MM.1S (cell line): Measurements from ENCODE around the gene EHBP1.

Experiments used
- DNase-seq: peaks from one replicate; pipeline ENCODE4 v3.0.0-alpha.2; 2015
- H2AFZ ChIP-seq: fragments of 300-600 bp; sonication (generic); 2 replicates; pipeline ENCODE4 v1.6.0; 2016; ENCODE audit warnings: antibody characterized with exemption, low read length
- H3F3A ChIP-seq: fragments of 300-600 bp; sonication (generic); 2 replicates; pipeline ENCODE4 v1.6.1; 2016; ENCODE audit warnings: mild to moderate bottlenecking, antibody characterized with exemption, low read length, moderate library complexity, mixed read lengths; ENCODE audit not compliant: insufficient read depth
- H3K27ac ChIP-seq: fragments of 300-600 bp; sonication (generic); 2 replicates; pipeline ENCODE4 v1.5.1; 2016; ENCODE audit warnings: mild to moderate bottlenecking, low read length
- H3K27me3 ChIP-seq: fragments of 300-600 bp; sonication (generic); replicated peaks from 2 replicates; pipeline ENCODE4 v1.6.0; 2016; ENCODE audit warnings: low read length; ENCODE audit not compliant: insufficient read depth
- H3K36me3 ChIP-seq: fragments of 300-600 bp; sonication (generic); replicated peaks from 2 replicates; pipeline ENCODE4 v1.6.1; 2016; ENCODE audit warnings: mild to moderate bottlenecking, low read length, mixed read lengths; ENCODE audit not compliant: insufficient read depth
- H3K4me1 ChIP-seq: fragments of 300-600 bp; sonication (generic); 2 replicates; pipeline ENCODE4 v1.6.1; 2016; ENCODE audit warnings: low read length, mixed read lengths
- H3K4me2 ChIP-seq: fragments of 300-600 bp; sonication (generic); 2 replicates; pipeline ENCODE4 v1.6.0; 2016; ENCODE audit warnings: low read depth, low read length
- H3K4me3 ChIP-seq: fragments of 300-600 bp; sonication (generic); 2 replicates; pipeline ENCODE4 v1.5.1; 2016; ENCODE audit warnings: low read length, mixed read lengths
- H3K79me2 ChIP-seq: fragments of 300-600 bp; sonication (generic); 2 replicates; pipeline ENCODE4 v1.6.1; 2016; ENCODE audit warnings: mixed run types, low read length, mixed read lengths
- H3K9ac ChIP-seq: fragments of 300-600 bp; sonication (generic); 2 replicates; pipeline ENCODE4 v1.6.1; 2016; ENCODE audit warnings: low read length, mixed read lengths
- H3K9me2 ChIP-seq: fragments of 300-600 bp; sonication (generic); replicated peaks from 2 replicates; pipeline ENCODE4 v1.6.1; 2016; ENCODE audit warnings: mild to moderate bottlenecking, low read length, mixed read lengths; ENCODE audit not compliant: insufficient read depth
- H3K9me3 ChIP-seq: fragments of 300-600 bp; sonication (generic); replicated peaks from 2 replicates; pipeline ENCODE4 v1.6.1; 2016; ENCODE audit warnings: mild to moderate bottlenecking, low read length, mixed read lengths; ENCODE audit not compliant: insufficient read depth
- H4K20me1 ChIP-seq: fragments of 300-600 bp; sonication (generic); 2 replicates; pipeline ENCODE4 v1.6.1; 2016; ENCODE audit warnings: mild to moderate bottlenecking, low read length, moderate library complexity, mixed read lengths; ENCODE audit not compliant: insufficient read depth
- CTCF ChIP-seq: fragments of 300-600 bp; sonication (generic); IDR thresholded peaks from 2 replicates; pipeline ENCODE4 v1.5.1; 2016; ENCODE audit warnings: antibody characterized with exemption, low read length, mixed read lengths
- EZH2 ChIP-seq: fragments of 300-600 bp; sonication (generic); optimal IDR thresholded peaks from 2 replicates; pipeline ENCODE3; 2017; ENCODE audit warnings: low read depth, mild to moderate bottlenecking, antibody characterized with exemption, low read length, mixed read lengths
- EZH2phosphoT487 ChIP-seq: fragments of 300-600 bp; sonication (generic); IDR thresholded peaks from 2 replicates; pipeline ENCODE4 v1.6.1; 2018; ENCODE audit warnings: antibody characterized with exemption, low read length

EHBP1 gene

DNA sequence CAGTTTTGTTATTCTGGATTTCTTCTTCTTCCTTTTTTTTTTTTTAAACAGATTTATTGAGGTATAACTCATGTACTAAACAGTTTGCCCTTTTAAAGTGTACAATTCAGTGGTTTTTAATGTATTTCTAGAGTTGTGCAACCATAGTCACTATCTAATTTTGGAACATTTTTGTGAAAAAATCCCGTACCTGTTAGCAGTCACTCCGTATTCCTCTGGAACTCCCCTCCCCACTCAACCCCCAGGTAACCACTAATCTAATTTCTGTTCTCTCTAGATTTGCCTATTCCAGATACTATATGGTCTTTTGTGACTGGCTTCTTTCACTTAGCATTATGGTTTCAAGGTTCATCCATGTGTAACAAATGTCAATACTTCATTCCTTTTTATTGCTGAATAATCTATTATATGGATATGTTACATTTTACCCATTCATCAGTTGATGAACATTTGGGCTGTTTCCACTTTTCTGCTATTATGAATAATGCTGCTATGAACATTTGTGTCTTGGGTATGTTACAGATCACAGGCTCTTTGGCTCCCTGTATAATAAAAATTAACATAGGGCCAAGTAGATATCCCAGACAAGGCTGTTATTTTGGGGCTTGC lies 21.9 kb downstream of the EHBP1 start:
- H3F3A ChIP-seq = no peaks in the 10 kb centered on the region
- H3K9me2 ChIP-seq = no peaks in the 10 kb centered on the region
- H3K4me1 ChIP-seq = no peaks in the 10 kb centered on the region
- peaks cover 19% of the 10 kb centered on the region for H3K79me2 ChIP-seq
- H4K20me1 ChIP-seq = no peaks in the 10 kb centered on the region
- no peak overlapping the region for H3K27ac ChIP-seq
- no peaks in the 10 kb centered on the region for H3K9me3 ChIP-seq
- H2AFZ ChIP-seq = no peak overlapping the region
- no peak for DNase-seq
- H3K4me2 ChIP-seq = no peak overlapping the region
- no peak overlapping the region for H3K4me3 ChIP-seq
- no peaks in the 10 kb centered on the region for H3K36me3 ChIP-seq
- no peaks in the 10 kb centered on the region for H3K27me3 ChIP-seq
- TF ChIP-seq EZH2 (no peak), CTCF (no peak), EZH2phosphoT487 (no peak)
- no peak overlapping the region for H3K9ac ChIP-seq

GRCh38 chr2:62727876-62728566 lies 22.5 kb downstream of the EHBP1 start:
- no peak overlapping the region for H3K9ac ChIP-seq
- no peaks in the 10 kb centered on the region for H3K9me3 ChIP-seq
- H3K27me3 ChIP-seq = no peaks in the 10 kb centered on the region
- no peak overlapping the region for H3K4me3 ChIP-seq
- DNase-seq = no peak
- H4K20me1 ChIP-seq = no peaks in the 10 kb centered on the region
- no peak overlapping the region for H3K4me2 ChIP-seq
- H3K36me3 ChIP-seq = no peaks in the 10 kb centered on the region
- TF ChIP-seq CTCF (no peak), EZH2 (no peak), EZH2phosphoT487 (no peak)
- H3F3A ChIP-seq = no peaks in the 10 kb centered on the region
- no peaks in the 10 kb centered on the region for H3K4me1 ChIP-seq
- H2AFZ ChIP-seq = no peak overlapping the region
- H3K27ac ChIP-seq = no peak overlapping the region
- no peaks in the 10 kb centered on the region for H3K9me2 ChIP-seq
- H3K79me2 ChIP-seq = peaks cover 15% of the 10 kb centered on the region

DNA sequence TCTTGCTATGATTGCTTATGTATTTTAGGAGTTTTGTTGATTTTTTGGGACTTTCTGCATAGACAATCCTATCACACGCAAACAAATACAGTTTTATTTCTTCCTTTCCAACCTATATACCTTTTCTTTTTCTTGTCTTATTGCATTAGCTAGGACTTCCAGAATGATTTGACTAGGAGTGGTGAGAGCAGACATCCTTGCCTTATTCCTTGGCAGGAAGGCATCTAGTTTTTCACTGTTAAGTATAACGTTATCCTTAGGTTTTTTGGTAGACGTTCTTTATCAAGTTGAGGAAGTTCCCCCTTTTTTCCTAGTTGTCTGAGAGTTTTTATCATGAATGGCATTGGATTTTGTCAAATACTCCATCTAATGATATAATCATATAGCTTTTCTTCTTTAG lies 25.8 kb downstream of the EHBP1 start:
- H3K4me2 ChIP-seq = no peak overlapping the region
- H3K36me3 ChIP-seq = no peaks in the 10 kb centered on the region
- no peak for TF ChIP-seq EZH2phosphoT487
- TF ChIP-seq CTCF = no peak
- no peak for TF ChIP-seq EZH2
- no peaks in the 10 kb centered on the region for H3K4me1 ChIP-seq
- no peaks in the 10 kb centered on the region for H3K9me3 ChIP-seq
- H3K27ac ChIP-seq = no peak overlapping the region
- H3K79me2 ChIP-seq = peaks cover 18% of the 10 kb centered on the region; the same call in 1 of the 2 replicates
- H3K9ac ChIP-seq = no peak overlapping the region
- no peaks in the 10 kb centered on the region for H3K9me2 ChIP-seq
- H4K20me1 ChIP-seq = no peaks in the 10 kb centered on the region
- H3K4me3 ChIP-seq = no peak overlapping the region
- H3F3A ChIP-seq = no peaks in the 10 kb centered on the region
- DNase-seq = no peak
- no peaks in the 10 kb centered on the region for H3K27me3 ChIP-seq
- no peak overlapping the region for H2AFZ ChIP-seq
